GM23338 (cell line): ENCODE results near the gene RALBP1. TPM values are rescaled to one million over a fixed set of nuclear protein-coding genes. Genes with fewer than 3 reads are reported as not detected.

Experiments
- ATAC-seq: fragments of 200-7000 bp; cut with Tn5 transposase; 3 replicates; pipeline ENCODE4 v1.9.1; 2020
- DNase-seq: peaks from one replicate; pipeline ENCODE4 v3.0.0-alpha.2; 2015; ENCODE audit warnings: low spot score
- H2AFZ ChIP-seq: fragments of 200-600 bp; sonication (generic); 2 replicates; pipeline ENCODE4 v1.8.0; 2016; ENCODE audit warnings: antibody characterized with exemption, mild to moderate bottlenecking, moderate library complexity
- H3F3A ChIP-seq: fragments of 200-600 bp; sonication (generic); replicated peaks from 2 replicates; pipeline ENCODE4 v1.8.0; 2017; ENCODE audit warnings: antibody characterized with exemption, mixed run types, low read depth
- H3K27ac ChIP-seq: fragments of 200-600 bp; sonication (generic); 2 replicates; pipeline ENCODE4 v1.6.1; 2016; ENCODE audit warnings: low read depth
- H3K27me3 ChIP-seq: fragments of 200-600 bp; sonication (generic); 2 replicates; pipeline ENCODE4 v1.8.0; 2016; ENCODE audit warnings: mild to moderate bottlenecking, mixed run types, moderate library complexity; ENCODE audit not compliant: insufficient read depth
- H3K36me3 ChIP-seq: fragments of 200-600 bp; sonication (generic); 2 replicates; pipeline ENCODE4 v1.8.0; 2016; ENCODE audit warnings: mild to moderate bottlenecking; ENCODE audit not compliant: insufficient read depth
- H3K4me1 ChIP-seq: fragments of 200-600 bp; sonication (generic); 2 replicates; pipeline ENCODE4 v1.8.0; 2016; ENCODE audit warnings: mild to moderate bottlenecking, moderate library complexity; ENCODE audit not compliant: insufficient read depth
- H3K4me2 ChIP-seq: fragments of 200-600 bp; sonication (generic); 2 replicates; pipeline ENCODE4 v1.7.1; 2017; ENCODE audit warnings: mixed run types
- H3K4me3 ChIP-seq: fragments of 200-600 bp; sonication (generic); 2 replicates; pipeline ENCODE4 v1.6.1; 2016; ENCODE audit warnings: mixed run types
- H3K79me2 ChIP-seq: fragments of 200-600 bp; sonication (generic); replicated peaks from 2 replicates; pipeline ENCODE4 v1.8.0; 2017; ENCODE audit warnings: mild to moderate bottlenecking; ENCODE audit not compliant: insufficient read depth
- H3K9me2 ChIP-seq: fragments of 200-600 bp; sonication (generic); 2 replicates; pipeline ENCODE4 v1.8.0; 2017; ENCODE audit not compliant: insufficient read depth
- H4K20me1 ChIP-seq: fragments of 200-600 bp; sonication (generic); replicated peaks from 2 replicates; pipeline ENCODE4 v1.8.0; 2017; ENCODE audit warnings: mild to moderate bottlenecking; ENCODE audit not compliant: insufficient read depth
- H3K27ac Mint-ChIP-seq: 2 replicates; pipeline ENCODE4 v1.8.0; 2020; ENCODE audit warnings: inconsistent platforms, mild to moderate bottlenecking, moderate library complexity, mixed read lengths
- H3K27me3 Mint-ChIP-seq: 3 replicates; pipeline ENCODE4 v1.8.0; 2022; ENCODE audit warnings: low read depth, mild to moderate bottlenecking, moderate library complexity, mixed read lengths, inconsistent platforms; ENCODE audit not compliant: insufficient read depth, poor library complexity
- H3K36me3 Mint-ChIP-seq: 3 replicates; pipeline ENCODE4 v1.8.0; 2021; ENCODE audit warnings: low read depth, mild to moderate bottlenecking, inconsistent platforms, moderate library complexity, mixed read lengths
- H3K4me1 Mint-ChIP-seq: 3 replicates; pipeline ENCODE4 v1.8.0; 2020; ENCODE audit warnings: mild to moderate bottlenecking, inconsistent platforms, mixed read lengths
- H3K4me3 Mint-ChIP-seq: 3 replicates; pipeline ENCODE4 v1.8.0; 2021; ENCODE audit warnings: moderate library complexity, mild to moderate bottlenecking, inconsistent platforms, mixed read lengths
- H3K9me3 Mint-ChIP-seq: 3 replicates; pipeline ENCODE4 v1.8.0; 2020; ENCODE audit warnings: moderate library complexity, mild to moderate bottlenecking, inconsistent platforms, mixed read lengths
- CREB1 ChIP-seq: fragments of 250-450 bp; sonication (Bioruptor Pico); IDR thresholded peaks from 2 replicates; pipeline ENCODE4 v1.5.0; 2020; ENCODE audit warnings: low read depth, mild to moderate bottlenecking, moderate library complexity
- EZH2 ChIP-seq: fragments of 200-600 bp; sonication (generic); IDR thresholded peaks from one replicate; pipeline ENCODE4 v1.8.0; 2017; ENCODE audit warnings: antibody characterized with exemption, mild to moderate bottlenecking, low read depth; ENCODE audit not compliant: unreplicated experiment
- EZH2phosphoT487 ChIP-seq: fragments of 200-600 bp; sonication (generic); IDR thresholded peaks from one replicate; pipeline ENCODE4 v1.8.1; 2018; ENCODE audit warnings: antibody characterized with exemption; ENCODE audit not compliant: unreplicated experiment
- JUNB ChIP-seq: IDR thresholded peaks from one replicate; pipeline ENCODE4 v1.6.1; 2016; ENCODE audit warnings: antibody characterized with exemption; ENCODE audit not compliant: unreplicated experiment
- NANOG ChIP-seq: IDR thresholded peaks from 2 replicates; pipeline ENCODE4 v1.6.1; 2016; ENCODE audit warnings: antibody characterized with exemption, borderline replicate concordance
- POLR2AphosphoS5 ChIP-seq: IDR thresholded peaks from 2 replicates; pipeline ENCODE4 v1.6.1; 2016; ENCODE audit warnings: antibody characterized with exemption, low read depth
- REST ChIP-seq: IDR thresholded peaks from one replicate; pipeline ENCODE4 v1.6.1; 2018; ENCODE audit warnings: antibody characterized with exemption; ENCODE audit not compliant: unreplicated experiment
- STAT1 ChIP-seq: IDR thresholded peaks from one replicate; pipeline ENCODE4 v1.6.1; 2016; ENCODE audit warnings: antibody characterized with exemption; ENCODE audit not compliant: unreplicated experiment
- ZNF114 ChIP-seq: fragments of 250-450 bp; sonication (Bioruptor Pico); IDR thresholded peaks from 2 replicates; pipeline ENCODE4 v1.5.0; 2020; ENCODE audit warnings: mild to moderate bottlenecking, moderate library complexity
- ZNF331 ChIP-seq: fragments of 250-450 bp; sonication (Bioruptor Pico); IDR thresholded peaks from 2 replicates; pipeline ENCODE4 v1.5.0; 2020; ENCODE audit warnings: low read depth, mild to moderate bottlenecking, moderate library complexity
- polyA plus RNA-seq: library from polyadenylated mRNA; unstranded; fragments of >200 nt; fragmentation: Nextera tagmentation; extraction: Ambion mirVana; gene quantifications from 2 replicates; pipeline ENCODE4 v1.2.1, GENCODE V29; 2016
- total RNA-seq: library from RNA; depleted of rRNA; stranded (reverse); fragments of >200 nt; shearing (Covaris generic); gene quantifications from 2 replicates; pipeline ENCODE4 v1.2.3, GENCODE V29; 2014
- TF ChIP-seq, protein P1 (sequence below), 2 experiments: fragments of 200-600 bp in 1 of 2; sonication (generic) in 1 of 2; conservative IDR thresholded peaks; 2 replicates each; pipeline versions ENCODE4 v1.5.1 to v1.6.1; 2016 to 2017; ENCODE audit warnings: antibody characterized with exemption in 2 of 2, low read depth in 2 of 2, mild to moderate bottlenecking in 2 of 2, moderate library complexity in 1 of 2
- TF ChIP-seq, protein P2 (sequence below): IDR thresholded peaks from 2 replicates; pipeline ENCODE4 v1.6.1; 2016; ENCODE audit warnings: antibody characterized with exemption

Gene RALBP1
- total and polyA plus RNA-seq, 2 experiments from 2014 or later = 80.9 to 103 TPM

GRCh38 chr18:9519399-9519798 is 44.1 kb downstream of the RALBP1 start (continued):
- TF ChIP-seq REST = no peak

GRCh38 chr18:9520666-9521065 is 45.4 kb downstream of the RALBP1 start:
- DNase-seq (no peak), ATAC-seq (no peak)
- H3K27ac Mint-ChIP-seq = no peak overlapping the region
- no peaks in the 10 kb centered on the region; the same call in 1 of the 2 replicates for H3K36me3 ChIP-seq
- no peak for TF ChIP-seq NANOG
- TF ChIP-seq POLR2AphosphoS5 = no peak
- TF ChIP-seq EZH2 = no peak
- TF ChIP-seq ZNF331 = no peak
- TF ChIP-seq ZNF114 (CRISPR knock-in tag) = no peak
- TF ChIP-seq STAT1 = no peak
- TF ChIP-seq JUNB = no peak
- no peak for TF ChIP-seq EZH2phosphoT487
- TF ChIP-seq, protein P1, sequence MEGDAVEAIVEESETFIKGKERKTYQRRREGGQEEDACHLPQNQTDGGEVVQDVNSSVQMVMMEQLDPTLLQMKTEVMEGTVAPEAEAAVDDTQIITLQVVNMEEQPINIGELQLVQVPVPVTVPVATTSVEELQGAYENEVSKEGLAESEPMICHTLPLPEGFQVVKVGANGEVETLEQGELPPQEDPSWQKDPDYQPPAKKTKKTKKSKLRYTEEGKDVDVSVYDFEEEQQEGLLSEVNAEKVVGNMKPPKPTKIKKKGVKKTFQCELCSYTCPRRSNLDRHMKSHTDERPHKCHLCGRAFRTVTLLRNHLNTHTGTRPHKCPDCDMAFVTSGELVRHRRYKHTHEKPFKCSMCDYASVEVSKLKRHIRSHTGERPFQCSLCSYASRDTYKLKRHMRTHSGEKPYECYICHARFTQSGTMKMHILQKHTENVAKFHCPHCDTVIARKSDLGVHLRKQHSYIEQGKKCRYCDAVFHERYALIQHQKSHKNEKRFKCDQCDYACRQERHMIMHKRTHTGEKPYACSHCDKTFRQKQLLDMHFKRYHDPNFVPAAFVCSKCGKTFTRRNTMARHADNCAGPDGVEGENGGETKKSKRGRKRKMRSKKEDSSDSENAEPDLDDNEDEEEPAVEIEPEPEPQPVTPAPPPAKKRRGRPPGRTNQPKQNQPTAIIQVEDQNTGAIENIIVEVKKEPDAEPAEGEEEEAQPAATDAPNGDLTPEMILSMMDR (conservative IDR thresholded peaks at IDR 0.05; ENCODE audit: low read depth in 2 of 2) = no peak
- TF ChIP-seq, protein P2, sequence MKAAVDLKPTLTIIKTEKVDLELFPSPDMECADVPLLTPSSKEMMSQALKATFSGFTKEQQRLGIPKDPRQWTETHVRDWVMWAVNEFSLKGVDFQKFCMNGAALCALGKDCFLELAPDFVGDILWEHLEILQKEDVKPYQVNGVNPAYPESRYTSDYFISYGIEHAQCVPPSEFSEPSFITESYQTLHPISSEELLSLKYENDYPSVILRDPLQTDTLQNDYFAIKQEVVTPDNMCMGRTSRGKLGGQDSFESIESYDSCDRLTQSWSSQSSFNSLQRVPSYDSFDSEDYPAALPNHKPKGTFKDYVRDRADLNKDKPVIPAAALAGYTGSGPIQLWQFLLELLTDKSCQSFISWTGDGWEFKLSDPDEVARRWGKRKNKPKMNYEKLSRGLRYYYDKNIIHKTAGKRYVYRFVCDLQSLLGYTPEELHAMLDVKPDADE = no peak
- no peak for TF ChIP-seq CREB1 (CRISPR knock-in tag)
- no peaks in the 10 kb centered on the region for H3K4me1 Mint-ChIP-seq
- no peaks in the 10 kb centered on the region for H3K27me3 Mint-ChIP-seq
- H3K9me3 Mint-ChIP-seq = no peaks in the 10 kb centered on the region
- no peaks in the 10 kb centered on the region for H3K79me2 ChIP-seq
- H3K27ac ChIP-seq = no peak overlapping the region
- H3K4me3 ChIP-seq = no peak overlapping the region
- H3K9me2 ChIP-seq = no peaks in the 10 kb centered on the region
- no peaks in the 10 kb centered on the region for H3F3A ChIP-seq
- H3K4me3 Mint-ChIP-seq = no peak overlapping the region
- no peaks in the 10 kb centered on the region for H4K20me1 ChIP-seq
- no peaks in the 10 kb centered on the region for H3K4me1 ChIP-seq
- H3K27me3 ChIP-seq = no peaks in the 10 kb centered on the region
- no peak overlapping the region for H3K4me2 ChIP-seq
- H3K36me3 Mint-ChIP-seq = peaks cover 18% of the 10 kb centered on the region
- H2AFZ ChIP-seq = no peak overlapping the region
